HG02571 (cell line): Measurements from ENCODE around the gene MARCHF5.
A peak's percentile ranks its signal among the peaks of the same experiment; 100 is the strongest.

Experiments used
- ATAC-seq: cut with Tn5 transposase; IDR thresholded peaks from one replicate; pipeline ENCODE4 v1.9.1; 2021; ENCODE audit warnings: mild to moderate bottlenecking, moderate library complexity; ENCODE audit not compliant: unreplicated experiment

MARCHF5 gene

GRCh38 chr10:92290837-92291615 is at the start of gene MARCHF5, which contains the start of gene CPEB3:
Gene MARCHF5, plus strand, starts transcription at chr10:92291167. Its CDS starts 328 bp downstream, at chr10:92291495.
Gene CPEB3, minus strand, starts transcription at chr10:92291078. Its CDS starts 50,728 bp downstream, at chr10:92240350.
- ATAC-seq: peak; percentile 98

GRCh38 chr10:92241501-92241900 is 49.5 kb upstream of the MARCHF5 start:
- no peak for ATAC-seq

- no peak for ATAC-seq
Observed at GRCh38 chr10:92242380-92242779, 48.6 kb upstream of the MARCHF5 start.

GRCh38 chr10:92242910-92243671 is 47.9 kb upstream of the MARCHF5 start:
- ATAC-seq: no peak

GRCh38 chr10:92244796-92245195 is 46.2 kb upstream of the MARCHF5 start:
- ATAC-seq: no peak

GRCh38 chr10:92248566-92248965 is 42.4 kb upstream of the MARCHF5 start:
- no peak for ATAC-seq

GRCh38 chr10:92263396-92263795 is 27.6 kb upstream of the MARCHF5 start:
- ATAC-seq: no peak

- ATAC-seq: no peak
Observed at GRCh38 chr10:92264249-92264648, 26.7 kb upstream of the MARCHF5 start.

GRCh38 chr10:92265687-92266258 is 25.2 kb upstream of the MARCHF5 start:
- peak; percentile 54 for ATAC-seq

- peak; percentile 51 for ATAC-seq
Observed at GRCh38 chr10:92267343-92267742, 23.6 kb upstream of the MARCHF5 start.

- ATAC-seq: no peak
Observed at GRCh38 chr10:92268748-92269147, 22.2 kb upstream of the MARCHF5 start.

GRCh38 chr10:92274071-92274470 is 16.9 kb upstream of the MARCHF5 start:
- no peak for ATAC-seq

- no peak for ATAC-seq
Observed at GRCh38 chr10:92278996-92279696, 11.8 kb upstream of the MARCHF5 start.

- no peak for ATAC-seq
Observed at GRCh38 chr10:92284112-92284704, 6.8 kb upstream of the MARCHF5 start.

GRCh38 chr10:92290076-92290836 is 711 bp upstream of the MARCHF5 start:
- peak; percentile 18 for ATAC-seq

- no peak for ATAC-seq
Observed at GRCh38 chr10:92291616-92291865, 574 bp downstream of the MARCHF5 start.

- ATAC-seq: no peak
Observed at GRCh38 chr10:92291921-92292845, 1.2 kb downstream of the MARCHF5 start.

GRCh38 chr10:92298487-92298886 is 7.5 kb downstream of the MARCHF5 start:
- ATAC-seq: no peak

- no peak for ATAC-seq
Observed at GRCh38 chr10:92303096-92303495, 12.1 kb downstream of the MARCHF5 start.
